ENCODE results near the gene ZSWIM1.

The ZSWIM1 gene

DNA sequence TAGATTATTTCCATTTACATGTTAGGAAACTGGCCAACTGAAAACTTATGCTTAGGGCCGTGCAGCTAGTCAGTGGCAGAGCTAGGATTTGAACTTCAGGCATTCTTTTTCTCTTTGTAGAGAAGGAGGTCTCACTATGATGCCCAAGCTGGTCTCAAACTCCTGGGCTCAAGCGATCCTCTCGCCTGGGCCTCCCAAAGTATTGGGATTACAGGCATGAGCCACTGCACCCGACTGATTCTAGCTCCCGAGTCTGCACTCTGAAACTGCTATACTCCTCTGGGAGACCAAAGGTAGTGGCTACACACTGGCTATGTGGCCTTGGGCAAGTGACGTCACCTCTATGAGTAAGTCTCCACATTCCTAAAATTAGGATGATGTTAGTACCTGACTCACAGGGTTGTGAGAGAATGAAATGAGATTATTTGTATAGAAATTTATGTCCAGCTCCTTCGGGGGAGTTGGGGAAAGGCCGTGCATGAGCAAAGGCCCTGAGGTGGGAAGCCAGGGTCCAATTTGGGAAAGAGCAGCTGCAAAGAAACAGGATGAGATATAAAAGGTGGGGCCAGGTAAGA is 24.6 kb downstream of the ZSWIM1 start:
- TF ChIP-seq, protein P1, sequence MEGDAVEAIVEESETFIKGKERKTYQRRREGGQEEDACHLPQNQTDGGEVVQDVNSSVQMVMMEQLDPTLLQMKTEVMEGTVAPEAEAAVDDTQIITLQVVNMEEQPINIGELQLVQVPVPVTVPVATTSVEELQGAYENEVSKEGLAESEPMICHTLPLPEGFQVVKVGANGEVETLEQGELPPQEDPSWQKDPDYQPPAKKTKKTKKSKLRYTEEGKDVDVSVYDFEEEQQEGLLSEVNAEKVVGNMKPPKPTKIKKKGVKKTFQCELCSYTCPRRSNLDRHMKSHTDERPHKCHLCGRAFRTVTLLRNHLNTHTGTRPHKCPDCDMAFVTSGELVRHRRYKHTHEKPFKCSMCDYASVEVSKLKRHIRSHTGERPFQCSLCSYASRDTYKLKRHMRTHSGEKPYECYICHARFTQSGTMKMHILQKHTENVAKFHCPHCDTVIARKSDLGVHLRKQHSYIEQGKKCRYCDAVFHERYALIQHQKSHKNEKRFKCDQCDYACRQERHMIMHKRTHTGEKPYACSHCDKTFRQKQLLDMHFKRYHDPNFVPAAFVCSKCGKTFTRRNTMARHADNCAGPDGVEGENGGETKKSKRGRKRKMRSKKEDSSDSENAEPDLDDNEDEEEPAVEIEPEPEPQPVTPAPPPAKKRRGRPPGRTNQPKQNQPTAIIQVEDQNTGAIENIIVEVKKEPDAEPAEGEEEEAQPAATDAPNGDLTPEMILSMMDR (conservative IDR thresholded peaks at IDR 0.05): no peak

DNA sequence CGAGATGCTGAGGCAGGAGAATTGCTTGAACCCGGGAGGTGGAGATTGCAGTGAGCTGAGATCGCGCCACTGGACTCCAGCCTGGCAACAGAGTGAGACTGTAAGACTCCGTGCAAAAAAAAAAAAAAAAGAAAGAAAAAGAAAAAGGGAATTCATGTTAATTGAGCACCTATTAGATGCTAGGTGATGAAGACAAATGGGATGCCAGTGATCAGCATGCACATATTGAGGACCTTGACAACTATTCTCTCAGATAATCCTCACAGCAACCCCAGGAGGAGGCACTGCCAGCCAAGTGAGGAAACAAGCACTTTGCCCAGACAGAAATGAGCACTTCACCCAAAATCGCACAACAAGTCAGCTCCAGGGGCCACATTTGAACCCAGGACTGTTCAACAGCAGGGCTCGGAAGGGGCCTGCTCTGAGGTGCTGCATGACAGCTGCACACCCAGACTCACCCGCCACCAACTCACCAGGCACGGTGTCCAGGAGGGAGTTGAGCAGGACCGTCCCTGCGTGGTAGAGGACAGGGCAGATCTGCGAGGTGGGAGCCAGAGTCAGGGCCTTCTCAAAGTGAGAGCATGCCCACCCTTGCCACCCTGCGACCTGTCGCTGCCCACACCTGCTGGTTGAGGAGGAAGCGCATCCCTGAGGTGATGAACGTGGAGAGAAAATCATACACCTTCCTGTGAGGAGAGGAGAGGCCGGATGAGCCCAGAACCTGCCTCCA is 26.4 kb downstream of the ZSWIM1 start:
- no peak overlapping the region for H3K27ac ChIP-seq
- TF ChIP-seq, protein P1 (conservative IDR thresholded peaks at IDR 0.05): no peak

More for the DNA sequence above, 24.6 kb downstream of the ZSWIM1 start:
- H3K27ac ChIP-seq: no peak overlapping the region

DNA sequence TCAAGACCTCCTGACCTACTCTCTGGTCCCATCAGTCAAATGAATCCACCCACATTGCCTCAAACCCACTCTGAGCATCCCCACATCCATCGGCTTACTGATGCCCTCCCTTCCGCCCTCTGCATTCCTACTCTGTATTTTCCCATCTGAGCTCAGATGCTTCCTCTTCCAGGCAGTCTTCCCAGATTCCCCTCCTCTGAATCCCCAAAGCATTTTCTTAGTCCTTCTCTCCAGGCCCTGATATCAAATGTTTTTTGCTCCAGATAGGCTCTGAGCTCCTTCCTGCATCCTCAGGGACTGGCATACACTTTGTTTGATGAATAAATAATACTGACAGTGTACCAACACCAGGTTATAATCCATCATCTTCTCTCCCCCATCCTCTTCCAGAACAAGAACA is 27.1 kb downstream of the ZSWIM1 start:
- TF ChIP-seq, protein P1 (conservative IDR thresholded peaks at IDR 0.05): no peak
- H3K27ac ChIP-seq: no peak overlapping the region

DNA sequence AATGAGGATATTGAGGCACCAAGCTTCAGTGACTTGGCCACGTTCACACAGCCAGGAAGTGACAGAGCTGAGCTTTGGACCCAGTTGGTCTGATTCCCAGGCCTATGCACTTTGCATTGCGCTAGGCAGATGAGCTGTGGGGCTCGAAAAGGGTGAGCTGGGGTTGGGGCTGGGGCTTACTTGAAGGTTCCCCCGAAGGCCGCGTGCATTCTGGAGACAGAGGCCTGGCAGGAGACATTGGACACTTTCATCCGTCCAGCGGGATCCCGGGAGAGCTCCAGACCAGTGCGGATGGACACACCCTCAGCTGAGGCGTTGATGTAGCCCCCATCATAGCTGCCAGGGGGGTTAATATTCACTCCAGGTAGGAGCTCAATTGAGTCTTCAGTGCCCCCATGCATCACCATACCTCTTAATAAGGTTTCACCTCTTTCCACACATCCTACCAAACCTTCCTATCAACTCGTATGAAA is 28.3 kb downstream of the ZSWIM1 start:
- TF ChIP-seq, protein P1 (conservative IDR thresholded peaks at IDR 0.05): no peak
- H3K27ac ChIP-seq: no peak overlapping the region

DNA sequence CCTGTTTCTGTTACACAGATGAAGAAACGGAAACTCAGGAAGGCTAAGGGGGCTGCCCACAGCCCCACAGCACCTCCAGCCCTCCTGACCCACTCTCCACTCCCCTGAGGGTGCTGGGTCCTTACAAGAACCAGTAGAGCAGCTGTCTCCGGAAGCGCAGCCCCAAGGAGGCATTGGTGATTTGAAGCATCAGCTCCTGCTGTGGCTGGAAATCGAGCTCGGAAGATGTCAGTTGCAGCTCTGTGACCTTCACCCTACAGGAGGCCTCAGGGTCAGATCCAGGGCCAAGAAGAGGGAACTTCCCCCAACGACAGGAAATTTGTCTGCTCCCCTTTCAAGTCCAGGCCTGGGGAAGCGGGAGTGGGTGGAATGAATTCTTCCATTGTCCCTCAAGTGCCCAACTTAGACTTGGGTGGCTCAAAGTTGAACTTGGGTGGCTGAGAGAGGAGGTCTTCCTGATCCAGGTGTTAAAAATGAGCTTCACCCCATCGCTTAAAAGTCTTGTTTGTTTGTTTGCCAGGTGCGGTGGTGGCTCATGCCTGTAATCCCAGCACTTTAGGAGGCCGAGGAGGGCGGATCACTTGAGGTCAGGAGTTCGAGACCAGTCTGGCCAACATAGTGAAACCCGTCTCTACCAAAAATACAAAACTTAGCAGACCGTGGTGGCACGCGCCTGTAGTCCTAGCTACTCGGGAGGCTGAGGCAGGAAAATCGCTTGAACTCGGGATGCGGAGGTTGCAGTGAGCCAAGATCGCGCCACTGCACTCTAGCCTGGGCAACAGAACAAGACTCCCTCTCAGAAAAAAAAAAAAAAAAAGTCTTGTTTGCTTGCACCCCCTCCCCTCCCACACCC is 29.0 kb downstream of the ZSWIM1 start:
- TF ChIP-seq, protein P1 (conservative IDR thresholded peaks at IDR 0.05): no peak
- no peak overlapping the region for H3K27ac ChIP-seq

DNA sequence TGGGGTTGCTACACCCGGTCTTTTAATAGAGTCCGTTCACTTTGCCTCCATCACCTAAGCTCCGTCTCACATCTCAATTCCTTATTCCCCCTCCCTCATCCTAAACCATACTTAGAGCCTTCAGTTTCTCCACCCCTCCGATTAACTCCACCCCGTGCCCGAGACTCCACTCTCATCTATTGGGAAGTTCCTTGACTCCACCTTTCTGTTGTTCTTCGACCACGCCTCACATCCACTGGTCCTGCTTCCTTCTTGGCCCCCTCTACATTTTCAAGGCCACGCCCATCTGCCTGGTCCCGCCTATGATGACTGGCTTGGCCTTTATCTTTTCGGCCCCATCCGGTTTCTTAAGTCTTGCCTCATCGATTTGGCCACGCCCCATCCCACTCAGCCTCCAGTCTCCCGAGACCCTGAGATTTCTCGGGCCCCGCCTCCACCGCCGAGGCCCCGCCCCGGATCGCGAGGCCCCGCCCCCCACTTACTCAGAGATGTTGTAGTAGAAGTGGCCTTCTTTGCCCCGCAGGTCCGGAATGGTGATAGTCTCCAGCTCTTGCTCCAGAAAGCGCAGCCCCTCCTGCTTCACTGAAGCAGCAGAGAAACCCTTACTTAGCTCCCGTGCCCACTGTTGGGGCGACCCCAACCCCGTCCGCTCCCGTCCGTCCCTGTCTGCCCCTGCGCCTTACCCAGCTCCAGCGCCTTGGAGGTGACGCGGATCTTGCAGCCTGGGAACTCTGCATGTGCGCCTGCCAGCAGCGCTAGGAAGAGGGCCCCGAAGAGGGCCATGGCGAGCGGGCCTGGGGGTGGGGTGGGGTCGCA is 29.9 kb downstream of the ZSWIM1 start:
- H3K27ac ChIP-seq: peak overlapping the region; percentile 51; the same call in 1 of the 2 replicates
- TF ChIP-seq, protein P1 (conservative IDR thresholded peaks at IDR 0.05): no peak

All from VCaP (cell line).